IMR-90 (cell line): Measurements from ENCODE around the gene KLF13. TPM values are rescaled to one million over a fixed set of nuclear protein-coding genes. Genes with fewer than 3 reads are reported as not detected.

Experiments used
- ATAC-seq: fragments of 200-7000 bp; cut with Tn5 transposase; 2 replicates; pipeline ENCODE4 v1.9.1; 2020; ENCODE audit warnings: low read depth, mild to moderate bottlenecking, moderate library complexity
- BruUV-seq: library from RNA; stranded (reverse); fragments of 400-500 nt; replicated peaks from 2 replicates; lab custom pipeline; 2021; lab: Mats Ljungman, UMichigan
- CTCF ChIA-PET: fragments of 300-600 bp; formaldehyde crosslinking; extraction: SDS; loops from one replicate; lab custom pipeline; 2021; ENCODE audit warnings: antibody characterized with exemption; lab: Yijun Ruan, JAX
- POLR2A ChIA-PET: fragments of 300-600 bp; sonication (Branson Sonifier 250); formaldehyde crosslinking; loops from one replicate; lab custom pipeline; 2022; ENCODE audit warnings: antibody characterized with exemption; ENCODE audit not compliant: unreplicated experiment; lab: Charles Lee
- DNase-seq: peaks from one replicate; pipeline ENCODE4 v3.0.0; 2013
- H2AFZ ChIP-seq: replicated peaks from 2 replicates; pipeline ENCODE3; 2013; ENCODE audit warnings: low read length, mild to moderate bottlenecking; ENCODE audit not compliant: poor library complexity
- H2AK5ac ChIP-seq: 2 replicates; pipeline ENCODE4 v1.6.1; 2013; ENCODE audit warnings: low read depth, low read length, inconsistent platforms
- H2AK9ac ChIP-seq: replicated peaks from 2 replicates; pipeline ENCODE3; 2013; ENCODE audit warnings: mild to moderate bottlenecking, low read depth, low read length, moderate library complexity; ENCODE audit not compliant: poor library complexity
- H2BK120ac ChIP-seq: 2 replicates; pipeline ENCODE4 v1.6.1; 2013; ENCODE audit warnings: low read depth, low read length, inconsistent platforms
- H2BK15ac ChIP-seq: 3 replicates; pipeline ENCODE4 v1.6.1; 2013; ENCODE audit warnings: low read depth, low read length, inconsistent platforms
- H2BK20ac ChIP-seq: 2 replicates; pipeline ENCODE4 v1.6.1; 2013; ENCODE audit warnings: low read depth, mild to moderate bottlenecking, inconsistent platforms, low read length, moderate library complexity
- H2BK5ac ChIP-seq: 2 replicates; pipeline ENCODE4 v1.6.1; 2013; ENCODE audit warnings: mild to moderate bottlenecking, low read depth, low read length, inconsistent platforms; ENCODE audit not compliant: poor library complexity, severe bottlenecking
- H3K14ac ChIP-seq: replicated peaks from 2 replicates; pipeline ENCODE4 v1.6.1; 2013; ENCODE audit warnings: low read depth, low read length, inconsistent platforms
- H3K18ac ChIP-seq: 2 replicates; pipeline ENCODE4 v1.6.1; 2013; ENCODE audit warnings: low read depth, low read length, control low read depth
- H3K23ac ChIP-seq: 2 replicates; pipeline ENCODE4 v1.6.1; 2013; ENCODE audit warnings: low read depth, low read length, inconsistent platforms
- H3K27ac ChIP-seq: 2 replicates; pipeline ENCODE4 v1.5.1; 2013; ENCODE audit warnings: mild to moderate bottlenecking, control low read depth, low read length; ENCODE audit not compliant: insufficient read depth
- H3K27me3 ChIP-seq: 2 replicates; pipeline ENCODE4 v1.6.1; 2013; ENCODE audit warnings: low read length; ENCODE audit not compliant: control insufficient read depth, insufficient read depth
- H3K36me3 ChIP-seq: 2 replicates; pipeline ENCODE4 v1.6.1; 2013; ENCODE audit warnings: low read length, mixed read lengths; ENCODE audit not compliant: control insufficient read depth, insufficient read depth
- H3K4ac ChIP-seq: 2 replicates; pipeline ENCODE4 v1.6.1; 2013; ENCODE audit warnings: low read depth, low read length, inconsistent platforms
- H3K4me1 ChIP-seq: 2 replicates; pipeline ENCODE4 v1.6.1; 2013; ENCODE audit warnings: low read length, mixed read lengths; ENCODE audit not compliant: control insufficient read depth, insufficient read depth
- H3K4me2 ChIP-seq: 2 replicates; pipeline ENCODE4 v1.6.1; 2013; ENCODE audit warnings: low read depth, mild to moderate bottlenecking, control low read depth, low read length, moderate library complexity
- H3K4me3 ChIP-seq: 2 replicates; pipeline ENCODE4 v1.5.1; 2013; ENCODE audit warnings: low read depth, mild to moderate bottlenecking, control low read depth, low read length, moderate library complexity; ENCODE audit not compliant: insufficient read depth
- H3K56ac ChIP-seq: 2 replicates; pipeline ENCODE4 v1.6.1; 2013; ENCODE audit warnings: low read length, inconsistent platforms; ENCODE audit not compliant: insufficient read depth; ENCODE audit errors: extremely low read depth
- H3K79me1 ChIP-seq, 2 experiments: 2 replicates each; pipeline ENCODE4 v1.6.1; 2013; ENCODE audit warnings: low read length in 2 of 2, inconsistent platforms in 1 of 2, low read depth in 1 of 2
- H3K9ac ChIP-seq: 2 replicates; pipeline ENCODE4 v1.6.1; 2013; ENCODE audit warnings: low read depth, low read length, control low read depth
- H3K9me1 ChIP-seq: 2 replicates; pipeline ENCODE4 v1.6.1; 2013; ENCODE audit warnings: low read length, inconsistent platforms; ENCODE audit not compliant: insufficient read depth
- H3K9me3 ChIP-seq: 2 replicates; pipeline ENCODE4 v1.6.1; 2013; ENCODE audit warnings: low read length; ENCODE audit not compliant: control insufficient read depth, insufficient read depth
- H4K20me1 ChIP-seq: 2 replicates; pipeline ENCODE4 v1.6.1; 2013; ENCODE audit warnings: low read length, inconsistent platforms; ENCODE audit not compliant: insufficient read depth
- H4K5ac ChIP-seq: 2 replicates; pipeline ENCODE4 v1.6.1; 2013; ENCODE audit warnings: mild to moderate bottlenecking, low read depth, low read length, control low read depth
- H4K8ac ChIP-seq, 2 experiments: 2 replicates each; pipeline ENCODE4 v1.6.1; 2013; ENCODE audit warnings: low read depth in 2 of 2, low read length in 2 of 2, control low read depth in 1 of 2, inconsistent platforms in 1 of 2
- H4K91ac ChIP-seq: 2 replicates; pipeline ENCODE4 v1.6.1; 2013; ENCODE audit warnings: low read depth, low read length, inconsistent platforms; ENCODE audit not compliant: insufficient read depth
- ELK1 ChIP-seq: fragments of 150-350 bp; IDR thresholded peaks from 2 replicates; pipeline ENCODE4 v1.6.1; 2016; ENCODE audit warnings: low read depth, mild to moderate bottlenecking, low read length, moderate library complexity, borderline replicate concordance
- MAZ ChIP-seq: IDR thresholded peaks from 2 replicates; pipeline ENCODE4 v1.6.1; 2012; ENCODE audit warnings: low read depth, mild to moderate bottlenecking, low read length, improper control_type of control experiment, moderate library complexity, borderline replicate concordance
- RCOR1 ChIP-seq: IDR thresholded peaks from 2 replicates; pipeline ENCODE4 v1.6.1; 2012; ENCODE audit warnings: mild to moderate bottlenecking, low read length, improper control_type of control experiment; ENCODE audit not compliant: insufficient replicate concordance
- SMC3 ChIP-seq: fragments of 150-350 bp; IDR thresholded peaks from 2 replicates; pipeline ENCODE4 v1.6.1; 2016; ENCODE audit warnings: low read depth, mild to moderate bottlenecking, antibody characterized with exemption, low read length, moderate library complexity
- WGBS, 2 experiments: methylation state at CpG; one replicate each; pipeline versions ENCODE4 v1.1.5 to v1.1.7; 2013; ENCODE audit warnings: missing lambda C conversion rate in 2 of 2; ENCODE audit not compliant: insufficient read length in 1 of 2; ENCODE audit errors: extremely low coverage in 2 of 2; 5-methylcytosine and 5-hydroxymethylcytosine counted together
- dilution Hi-C: fragments of 300-500 bp; cut with HindIII; formaldehyde crosslinking; loops from one replicate; pipeline ENCODE4 v1.14.3; 2018; ENCODE audit warnings: low sequenced_read_pairs; ENCODE audit not compliant: unreplicated experiment
- in situ Hi-C: fragments of 300-500 bp; cut with MboI; formaldehyde crosslinking; loops from 3 replicates; pipeline ENCODE4 v1.14.3; 2019; ENCODE audit warnings: low sequenced_read_pairs, inconsistent platforms, mixed read lengths
- intact Hi-C: fragments of 100-400 bp; cut with micrococcal nuclease; formaldehyde crosslinking; loops from 2 replicates; pipeline ENCODE4 v1.10.0; 2022
- polyA plus RNA-seq, 3 experiments: library from polyadenylated mRNA; depleted of rRNA; stranded (reverse); fragments of >200 nt; gene quantifications; 2 replicates each; pipeline ENCODE4 v1.2.3, GENCODE V29; 2012; ENCODE audit warnings: low replicate concordance in 1 of 3
- total RNA-seq: library from RNA; depleted of rRNA; stranded (reverse); fragments of >200 nt; gene quantifications from 2 replicates; pipeline ENCODE4 v1.2.3, GENCODE V29; 2012

Gene KLF13
- total and polyA plus RNA-seq, 2 of the 4 experiments (the other 2 are of a cell fraction) = 9.5 to 10.6 TPM

DNA sequence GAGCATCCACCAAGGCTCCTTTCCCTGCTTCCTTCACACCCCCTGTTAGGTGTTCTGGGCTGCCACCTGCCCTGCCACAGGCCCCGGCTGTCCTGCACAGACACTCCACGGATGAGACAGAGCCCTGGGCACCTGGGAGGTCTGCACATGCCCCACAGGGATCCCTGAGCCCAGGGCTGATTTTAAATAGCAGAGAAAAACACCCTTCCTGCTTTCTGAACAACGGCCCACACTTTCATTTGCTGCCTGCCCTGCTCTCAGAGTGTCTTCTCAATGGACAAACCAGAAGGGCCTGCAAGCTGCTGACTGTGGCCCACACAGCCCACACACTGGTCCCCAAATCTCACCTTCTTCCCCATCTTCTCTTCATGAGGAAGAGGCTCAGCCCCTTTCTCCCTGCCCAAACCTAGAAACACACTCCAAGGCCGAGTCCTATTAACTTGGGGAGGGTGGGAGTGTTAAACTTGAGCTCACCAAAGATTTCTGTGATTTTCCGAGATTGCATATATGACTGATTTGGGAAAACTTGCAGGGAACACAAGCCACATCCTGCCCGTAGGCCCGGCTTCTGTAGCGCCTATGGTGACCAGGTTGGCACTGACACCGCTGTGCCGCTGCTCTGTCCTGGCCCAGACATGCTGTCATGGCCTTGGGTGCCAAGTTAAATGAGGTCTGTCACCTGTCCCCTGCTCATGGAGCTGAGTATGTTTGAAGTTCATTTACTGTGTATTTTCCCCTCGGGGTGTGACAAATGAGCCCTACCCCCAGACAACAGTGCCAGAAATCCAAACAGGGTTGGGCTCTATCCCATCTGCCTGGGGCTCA is 47.2 kb upstream of the KLF13 start:
- H4K5ac ChIP-seq = no peak overlapping the region
- no CpG with 5 or more reads among the region's 11 CpGs for WGBS, 2 experiments
- H2BK15ac ChIP-seq = no peak overlapping the region
- H3K4me3 ChIP-seq = no peak overlapping the region
- H3K9me1 ChIP-seq = no peaks in the 10 kb centered on the region
- H2AK9ac ChIP-seq = no peak overlapping the region
- DNase-seq (no peak), ATAC-seq (no peak)
- H3K23ac ChIP-seq = no peak overlapping the region
- H3K27ac ChIP-seq = no peak overlapping the region
- H2BK5ac ChIP-seq = no peak overlapping the region
- dilution Hi-C loops = no loop called here
- no peak overlapping the region for H3K56ac ChIP-seq
- intact Hi-C loops = no loop called here
- H3K14ac ChIP-seq = no peak overlapping the region
- in situ Hi-C loops = loop anchor here (5.0 kb wide), 1 partner anchor 52 kb away; no protein-coding TSS in a partner anchor
- no peaks in the 10 kb centered on the region for H3K79me1 ChIP-seq
- ChIA-PET CTCF (no interaction called here), POLR2A (no interaction called here)
- no peak overlapping the region for H2BK20ac ChIP-seq
- H3K9ac ChIP-seq = no peak overlapping the region
- H3K4me2 ChIP-seq = no peak overlapping the region
- H3K18ac ChIP-seq = no peak overlapping the region
- H3K4ac ChIP-seq = no peak overlapping the region
- TF ChIP-seq RCOR1 (no peak), MAZ (no peak), SMC3 (no peak), ELK1 (no peak)
- H4K20me1 ChIP-seq = no peaks in the 10 kb centered on the region
- H2AFZ ChIP-seq = no peak overlapping the region
- no peak overlapping the region for H2BK120ac ChIP-seq
- H3K9me3 ChIP-seq = no peaks in the 10 kb centered on the region
- no peaks in the 10 kb centered on the region for H3K4me1 ChIP-seq
- H2AK5ac ChIP-seq = no peak overlapping the region
- H4K91ac ChIP-seq = no peak overlapping the region
- no peak overlapping the region for H4K8ac ChIP-seq
- H3K36me3 ChIP-seq = no peaks in the 10 kb centered on the region
- BruUV-seq = no TSS peak
- peaks cover 14% of the 10 kb centered on the region for H3K27me3 ChIP-seq
